ENCODE results near the gene P3H2.
"Not testable (repeated sequence)": the region's sequence is repeated elsewhere in the genome, so short reads cannot be mapped to it uniquely, and the experiment has no call there.

The P3H2 gene

GRCh38 chr3:190120269-190121060 is at the start of gene P3H2:
P3H2 (minus strand) TSS chr3:190120897; CDS start chr3:190120731, 166 bp downstream.
- DNase-seq = no peak

- peak in 1 of 6 experiments; percentile 1 for DNase-seq
These were observed 49.2 kb upstream of the P3H2 start for GRCh38 chr3:190169877-190170276.

DNA sequence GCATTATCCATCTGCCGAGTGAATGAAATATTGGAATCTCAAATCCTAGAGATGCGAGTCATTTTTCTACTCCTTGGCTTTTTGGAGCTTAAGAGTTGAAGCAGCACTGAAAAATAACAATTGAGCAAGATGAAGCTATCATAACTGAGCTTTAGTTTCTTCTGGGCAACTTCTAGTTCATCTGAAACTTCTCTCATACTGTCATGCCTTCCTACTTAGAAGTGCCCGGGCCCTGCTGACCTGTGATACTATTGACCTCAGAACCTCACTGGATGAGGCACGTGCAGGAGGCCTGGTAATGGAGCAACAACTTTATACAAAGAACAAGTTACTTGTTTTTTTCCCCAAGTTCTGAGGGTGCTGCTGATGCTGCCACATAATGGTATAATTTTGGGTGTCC is 48.5 kb upstream of the P3H2 start:
- DNase-seq = no peak

GRCh38 chr3:190167936-190168680 is 47.4 kb upstream of the P3H2 start:
- DNase-seq = no peak

DNA sequence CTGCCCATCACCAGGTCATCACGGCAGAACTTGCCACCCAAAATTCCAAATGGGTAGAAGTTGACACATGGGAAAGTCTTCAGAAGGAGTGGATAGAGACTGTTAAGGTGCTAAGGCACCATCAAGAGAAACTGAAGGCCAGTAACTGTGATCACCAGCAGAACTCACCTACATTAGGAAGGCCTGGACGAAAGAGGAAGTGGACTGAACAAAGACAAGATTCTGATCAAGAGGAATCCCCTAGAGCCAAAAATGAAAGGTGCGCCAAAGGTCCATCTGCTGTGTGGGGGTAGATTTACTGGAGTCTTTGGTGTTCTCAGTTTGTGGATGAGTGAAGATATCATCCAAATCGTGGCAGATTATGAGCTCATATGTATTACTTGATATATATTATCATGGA is 46.3 kb upstream of the P3H2 start:
- no peak for DNase-seq

- DNase-seq = no peak
These were observed 44.6 kb upstream of the P3H2 start for GRCh38 chr3:190165253-190165652.

GRCh38 chr3:190162013-190162412 is 41.3 kb upstream of the P3H2 start:
- DNase-seq = not testable (repeated sequence)

GRCh38 chr3:190159902-190160435 is 39.3 kb upstream of the P3H2 start:
- DNase-seq = no peak

- no peak for DNase-seq
These were observed 37.6 kb upstream of the P3H2 start for GRCh38 chr3:190158261-190158660.

- no peak for DNase-seq
These were observed 35.1 kb upstream of the P3H2 start for GRCh38 chr3:190155752-190156151.

DNA sequence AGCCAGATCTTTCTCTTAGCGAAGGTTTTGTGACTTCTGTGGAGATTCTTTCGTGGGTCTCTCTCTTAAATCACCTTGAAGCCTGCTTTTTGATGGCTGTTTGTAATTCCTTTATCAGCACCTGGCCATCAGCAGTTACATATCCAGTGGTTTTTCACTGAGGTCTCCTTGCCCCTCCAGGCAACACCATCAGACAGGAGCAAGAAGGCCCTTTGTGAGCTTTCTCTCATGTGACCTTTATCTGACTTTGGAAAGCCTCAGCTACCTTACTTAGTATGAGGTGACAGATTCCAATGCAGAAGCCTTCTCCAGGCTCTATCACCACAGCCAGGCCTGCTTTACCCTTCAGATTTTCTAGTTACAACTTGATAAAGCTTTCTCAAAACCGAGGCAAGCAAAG is 30.0 kb upstream of the P3H2 start:
- DNase-seq = no peak

DNA sequence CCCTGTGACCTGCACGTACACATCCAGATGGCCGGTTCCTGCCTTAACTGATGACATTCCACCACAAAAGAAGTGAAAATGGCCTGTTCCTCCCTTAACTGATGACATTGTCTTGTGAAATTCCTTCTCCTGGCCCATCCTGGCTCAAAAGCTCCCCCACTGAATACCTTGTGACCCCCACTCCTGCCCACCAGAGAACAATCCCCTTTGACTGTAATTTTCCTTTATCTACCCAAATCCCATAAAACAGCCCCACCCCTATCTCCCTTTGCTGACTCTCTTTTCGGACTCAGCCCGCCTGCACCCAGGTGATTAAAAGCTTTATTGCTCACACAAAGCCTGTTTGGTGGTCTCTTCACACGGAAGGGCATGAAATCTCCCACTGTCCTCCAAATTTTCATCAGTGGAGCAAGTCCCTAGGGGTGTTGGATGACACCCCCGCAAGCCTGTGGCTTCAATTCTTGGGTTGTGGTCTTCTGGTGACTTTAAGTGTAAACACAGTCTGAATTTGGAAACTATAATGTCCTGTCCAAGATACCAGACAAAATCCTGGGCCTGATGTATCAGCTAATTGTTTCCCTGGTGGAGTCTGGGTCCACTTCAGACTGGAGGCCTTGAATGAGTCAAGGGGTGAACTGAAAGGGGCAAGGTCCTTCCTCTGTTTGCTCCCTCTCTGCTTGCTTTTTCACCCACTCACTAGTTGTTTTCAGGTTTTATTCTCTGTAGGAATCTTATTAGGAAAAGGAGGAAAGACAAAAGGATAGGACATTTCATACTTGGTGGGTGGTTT is 29.3 kb upstream of the P3H2 start:
- DNase-seq = not testable (repeated sequence)

DNA sequence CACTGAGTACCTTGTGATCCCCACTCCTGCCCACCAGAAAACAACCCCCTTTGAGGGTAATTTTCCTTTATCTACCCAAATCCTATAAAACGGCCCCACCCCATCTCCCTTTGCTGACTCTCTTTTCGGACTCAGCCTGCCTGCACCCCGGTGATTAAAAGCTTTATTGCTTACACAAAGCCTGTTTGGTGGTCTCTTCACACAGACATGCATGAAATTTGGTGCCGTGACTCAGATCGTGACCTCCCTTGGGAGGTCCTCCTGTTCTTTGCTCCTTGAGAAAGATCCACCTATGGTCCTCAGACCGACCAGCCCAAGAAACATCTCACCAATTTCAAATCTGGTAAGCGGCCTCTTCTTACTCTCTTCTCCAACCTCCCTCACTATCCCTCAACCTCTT is 24.1 kb upstream of the P3H2 start:
- not testable (repeated sequence) for DNase-seq

- no peak for DNase-seq
These were observed 21.3 kb upstream of the P3H2 start for GRCh38 chr3:190142041-190142440.

DNA sequence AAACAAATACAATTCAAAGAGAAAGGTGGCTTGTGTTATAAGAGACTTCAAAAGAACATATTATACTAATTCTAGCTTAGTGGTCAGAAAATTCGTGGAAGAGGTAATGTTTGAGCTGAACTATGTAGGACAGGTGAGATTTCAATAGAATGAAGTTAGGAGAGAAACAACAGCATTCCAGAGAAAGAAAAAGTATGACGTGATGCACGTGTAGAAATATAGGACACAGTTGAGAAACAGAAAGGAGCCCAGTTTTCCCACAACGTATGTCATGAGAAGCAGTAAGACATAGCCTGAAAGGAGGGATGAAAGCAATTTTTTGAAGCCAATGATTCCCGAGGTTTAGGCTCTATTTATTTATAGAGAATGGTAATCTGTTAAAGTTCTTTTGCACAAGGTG is 18.7 kb upstream of the P3H2 start:
- no peak for DNase-seq

DNA sequence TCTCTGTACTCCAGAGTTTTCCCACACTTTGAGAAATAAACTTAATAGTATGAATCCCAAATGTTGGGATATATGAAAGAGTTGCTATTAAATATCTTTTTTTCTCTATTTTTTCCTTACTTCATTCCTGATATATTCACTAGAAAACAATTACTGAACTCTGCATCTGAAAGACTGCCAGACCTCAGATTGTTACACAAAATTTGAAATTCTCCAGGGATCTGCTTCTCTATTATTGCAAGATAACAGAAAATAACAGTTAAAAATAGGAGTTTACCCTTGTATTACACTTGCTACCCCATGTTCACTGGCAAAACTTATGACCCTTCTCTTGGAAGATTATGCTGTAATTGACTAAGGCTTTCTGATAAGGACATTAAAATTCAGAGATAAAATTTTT is 11.7 kb upstream of the P3H2 start:
- DNase-seq = no peak

- no peak for DNase-seq
These were observed 10.6 kb upstream of the P3H2 start for GRCh38 chr3:190131329-190131728.

GRCh38 chr3:190130696-190131095 is 10.0 kb upstream of the P3H2 start:
- no peak for DNase-seq

GRCh38 chr3:190130037-190130436 is 9.3 kb upstream of the P3H2 start:
- no peak for DNase-seq

GRCh38 chr3:190127797-190128196 is 7.1 kb upstream of the P3H2 start:
- DNase-seq = no peak

DNA sequence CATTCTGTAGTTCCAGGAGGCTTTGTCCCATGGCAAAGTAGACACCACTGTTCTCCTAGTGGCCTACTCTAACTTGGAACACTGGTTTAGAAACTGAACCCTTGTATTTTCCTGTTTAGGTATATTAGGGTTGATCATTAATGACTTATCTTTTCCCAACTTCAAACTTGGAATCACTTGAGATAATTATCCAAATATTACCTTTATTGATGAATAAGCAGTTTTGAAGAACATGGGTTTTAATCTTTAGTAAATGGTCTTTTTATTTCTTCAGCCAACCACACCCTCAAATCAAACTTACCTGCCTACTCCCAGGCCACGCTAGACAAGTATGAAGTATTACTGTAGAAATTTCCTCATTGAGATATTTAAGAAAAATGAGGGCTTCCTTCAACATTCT is 6.5 kb upstream of the P3H2 start:
- DNase-seq = no peak

DNA sequence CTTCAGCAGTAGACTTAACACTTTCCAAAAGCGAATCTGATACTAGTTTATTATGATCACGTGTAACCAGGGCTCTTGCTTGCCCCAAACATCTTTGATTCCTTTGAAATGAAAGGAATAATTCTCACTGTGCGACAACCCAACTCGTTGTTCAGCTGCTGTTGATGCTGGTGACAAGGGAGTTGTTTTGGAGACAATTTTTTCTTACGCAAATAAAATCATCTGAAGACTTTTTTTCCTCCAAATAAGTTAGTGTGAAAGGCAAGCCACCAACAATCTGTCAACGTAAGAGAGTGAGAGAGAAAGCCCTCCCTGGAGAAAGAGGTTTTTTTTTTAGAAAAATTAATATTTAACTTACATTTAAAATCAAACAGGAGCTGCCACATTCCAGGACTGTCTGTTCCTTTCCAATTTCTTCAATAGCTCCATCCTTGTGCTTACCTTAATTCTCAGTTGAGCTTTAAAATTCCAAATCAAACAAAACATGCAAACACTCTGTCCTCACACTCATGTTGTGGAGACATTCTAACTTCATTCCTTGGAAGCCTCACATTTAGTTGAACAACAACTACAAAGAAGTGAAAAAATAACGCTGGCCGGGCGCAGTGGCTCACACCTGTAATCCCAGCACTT is 4.9 kb upstream of the P3H2 start:
- no peak for DNase-seq

DNA sequence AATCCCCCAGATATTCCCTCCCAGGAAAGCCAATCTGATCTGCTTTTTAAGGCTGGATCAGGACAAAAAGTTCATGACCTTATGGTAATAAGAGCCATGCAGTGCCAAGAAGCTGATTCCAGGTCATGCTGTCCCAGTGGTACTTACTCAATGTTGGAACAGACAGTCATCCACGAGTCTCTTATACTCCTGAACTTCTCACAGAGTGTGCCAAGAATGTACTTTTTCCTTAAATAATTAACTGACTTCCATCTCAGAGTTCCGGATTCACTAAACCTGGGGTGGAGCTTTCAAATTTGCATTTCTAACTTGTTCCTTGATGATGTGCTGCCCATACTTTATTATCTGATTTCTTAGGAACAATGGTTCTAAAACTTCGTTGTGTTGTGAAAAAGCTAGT is 3.4 kb upstream of the P3H2 start:
- no peak for DNase-seq

Measured in stimulated activated naive CD4-positive, alpha-beta T cell (primary cell).